Left kidney (tissue), 2 donors: Measurements from ENCODE around the gene PSMB5. TPM values are rescaled to one million over a fixed set of nuclear protein-coding genes. Genes with fewer than 3 reads are reported as not detected.
A peak's percentile ranks its signal among the peaks of the same experiment; 100 is the strongest.

Experiments used
- DNase-seq: peaks from one replicate; pipeline ENCODE4 v3.0.0-alpha.2; 2013
- polyA plus RNA-seq: library from polyadenylated mRNA; unstranded; fragments of 120-200 nt; gene quantifications from one replicate; pipeline ENCODE4 v1.2.1, GENCODE V29; 2013; ENCODE audit not compliant: insufficient read length

PSMB5 gene
- polyA plus RNA-seq, 1 donor = 206 TPM

- no peak for DNase-seq
Observed at GRCh38 chr14:23062002-23062401, 27.3 kb upstream of the PSMB5 start.

GRCh38 chr14:23060536-23061260 is 26.0 kb upstream of the PSMB5 start:
- DNase-seq = no peak

- no peak for DNase-seq
Observed at GRCh38 chr14:23058654-23059504, 24.2 kb upstream of the PSMB5 start.

- DNase-seq = peak; percentile 92
Observed at GRCh38 chr14:23057757-23058653, 23.3 kb upstream of the PSMB5 start.

GRCh38 chr14:23056956-23057756 is 22.5 kb upstream of the PSMB5 start, which contains the start of gene CDH24:
TSS of gene CDH24 (minus strand) at chr14:23057520. CDS start at chr14:23055733, 1,787 bp downstream.
- DNase-seq = peak; percentile 82

- no peak for DNase-seq
Observed at GRCh38 chr14:23056145-23056955, 21.6 kb upstream of the PSMB5 start.

GRCh38 chr14:23055621-23056144 is 21.0 kb upstream of the PSMB5 start:
- no peak for DNase-seq

- DNase-seq = no peak
Observed at GRCh38 chr14:23055147-23055550, 20.4 kb upstream of the PSMB5 start.

GRCh38 chr14:23054000-23054811 is 19.5 kb upstream of the PSMB5 start:
- no peak for DNase-seq

- no peak for DNase-seq
Observed at GRCh38 chr14:23053426-23053825, 18.7 kb upstream of the PSMB5 start.

GRCh38 chr14:23052671-23053070 is 18.0 kb upstream of the PSMB5 start:
- DNase-seq = no peak

GRCh38 chr14:23052182-23052623 is 17.5 kb upstream of the PSMB5 start:
- no peak for DNase-seq

- no peak for DNase-seq
Observed at GRCh38 chr14:23051141-23052057, 16.7 kb upstream of the PSMB5 start.

GRCh38 chr14:23049011-23049410 is 14.3 kb upstream of the PSMB5 start:
- DNase-seq = no peak

GRCh38 chr14:23047751-23048693 is 13.3 kb upstream of the PSMB5 start:
- no peak for DNase-seq

GRCh38 chr14:23047034-23047634 is 12.4 kb upstream of the PSMB5 start:
- no peak for DNase-seq
